GM12878 (cell line): ENCODE results near the gene VSIG10. TPM values are rescaled to one million over a fixed set of nuclear protein-coding genes. Genes with fewer than 3 reads are reported as not detected.

Experiments used
- ATAC-seq: fragments of 200-7000 bp; cut with Tn5 transposase; 3 replicates; pipeline ENCODE4 v1.9.1; 2020; ENCODE audit warnings: mild to moderate bottlenecking, moderate library complexity
- BruUV-seq: library from RNA; stranded (reverse); fragments of 400-500 nt; replicated peaks from 2 replicates; lab custom pipeline; 2021; lab: Mats Ljungman, UMichigan
- CTCF ChIA-PET: fragments of 300-600 bp; sonication (Branson Sonifier 250); formaldehyde crosslinking; extraction: SDS; loops from one replicate; lab custom pipeline; 2021; ENCODE audit warnings: inconsistent platforms; lab: Yijun Ruan, JAX
- POLR2A ChIA-PET: fragments of 350-600 bp; formaldehyde crosslinking; extraction: SDS; loops from one replicate; lab custom pipeline; 2021; ENCODE audit warnings: inconsistent platforms; lab: Charles Lee
- RAD21 ChIA-PET: fragments of 300-600 bp; sonication (Branson Sonifier 250); formaldehyde crosslinking; loops from one replicate; lab custom pipeline; 2023; ENCODE audit warnings: antibody characterized with exemption; ENCODE audit not compliant: unreplicated experiment; lab: Charles Lee
- SMC1A ChIA-PET: fragments of 300-600 bp; sonication (Branson Sonifier 250); formaldehyde crosslinking; loops from one replicate; lab custom pipeline; 2023; ENCODE audit not compliant: unreplicated experiment, uncharacterized antibody; lab: Charles Lee
- DNase-seq: peaks from one replicate; pipeline ENCODE4 v3.0.0-alpha.2; 2011; ENCODE audit warnings: low read depth, low spot score
- FAIRE-seq: peaks from 3 replicates; lab custom pipeline; 2011; peaks lifted over from hg19 to GRCh38; lab: Jason Lieb, UNC
- H2AFZ ChIP-seq: 2 replicates; pipeline ENCODE4 v1.6.0; 2011; ENCODE audit warnings: low read depth, low read length, control low read depth; ENCODE audit not compliant: control insufficient read depth
- H3K27ac ChIP-seq: 2 replicates; pipeline ENCODE4 v1.5.1; 2011; ENCODE audit warnings: control low read depth; ENCODE audit not compliant: control insufficient read depth, insufficient read depth
- H3K27me3 ChIP-seq, 2 experiments: replicated peaks in 1 of 2; 2 replicates each; pipeline versions ENCODE4 v1.6.0 to v1.6.1; 2011; ENCODE audit warnings: low read length in 1 of 2; ENCODE audit not compliant: control insufficient read depth in 2 of 2, insufficient read depth in 2 of 2
- H3K36me3 ChIP-seq, 2 experiments: 2 replicates each; pipeline ENCODE4 v1.5.1; 2011; ENCODE audit warnings: low read length in 1 of 2; ENCODE audit not compliant: control insufficient read depth in 2 of 2, insufficient read depth in 2 of 2
- H3K4me1 ChIP-seq: 2 replicates; pipeline ENCODE4 v1.6.1; 2011; ENCODE audit warnings: mild to moderate bottlenecking, low read length, moderate library complexity, mixed read lengths; ENCODE audit not compliant: control insufficient read depth, insufficient read depth
- H3K4me2 ChIP-seq: 2 replicates; pipeline ENCODE4 v1.6.0; 2011; ENCODE audit warnings: control low read depth; ENCODE audit not compliant: control insufficient read depth, insufficient read depth
- H3K4me3 ChIP-seq: fragments of 200-600 bp; sonication (generic); 2 replicates; pipeline ENCODE4 v1.5.1; 2016
- H3K79me2 ChIP-seq: 2 replicates; pipeline ENCODE4 v1.6.0; 2011; ENCODE audit warnings: low read length; ENCODE audit not compliant: control insufficient read depth, insufficient read depth
- H3K9ac ChIP-seq: 2 replicates; pipeline ENCODE4 v1.8.0; 2011; ENCODE audit warnings: low read length, control low read depth, mixed read lengths; ENCODE audit not compliant: control insufficient read depth, insufficient read depth
- H3K9me3 ChIP-seq: replicated peaks from 3 replicates; pipeline ENCODE4 v1.5.1; 2011; ENCODE audit warnings: mild to moderate bottlenecking, low read length; ENCODE audit not compliant: control insufficient read depth, insufficient read depth
- H4K20me1 ChIP-seq: 2 replicates; pipeline ENCODE4 v1.6.0; 2011; ENCODE audit not compliant: control insufficient read depth, insufficient read depth
- BHLHE40 ChIP-seq, 2 experiments: fragments of 450-650 bp in 1 of 2; IDR thresholded peaks; 2 replicates each; pipeline ENCODE4 v1.6.1; 2011 to 2017; ENCODE audit warnings: low read depth in 2 of 2, borderline replicate concordance in 1 of 2, improper control_type of control experiment in 1 of 2, low read length in 1 of 2, mild to moderate bottlenecking in 1 of 2
- CHD1 ChIP-seq: IDR thresholded peaks from 2 replicates; pipeline ENCODE4 v1.6.1; 2012; ENCODE audit warnings: low read depth, low read length, improper control_type of control experiment
- HDAC6 ChIP-seq: fragments of 200-600 bp; sonication (generic); IDR thresholded peaks from one replicate; pipeline ENCODE4 v1.8.0; 2017; ENCODE audit warnings: antibody characterized with exemption; ENCODE audit not compliant: unreplicated experiment
- JUND ChIP-seq: IDR thresholded peaks from 2 replicates; pipeline ENCODE4 v1.6.1; 2012; ENCODE audit warnings: low read depth, mild to moderate bottlenecking, low read length, improper control_type of control experiment, moderate library complexity
- NR2F1 ChIP-seq: fragments of 450-650 bp; conservative IDR thresholded peaks from 2 replicates; pipeline ENCODE4 v1.6.1; 2017; ENCODE audit warnings: mild to moderate bottlenecking
- SREBF1 ChIP-seq: IDR thresholded peaks from 2 replicates; pipeline ENCODE4 v1.6.1; 2012; ENCODE audit warnings: mild to moderate bottlenecking, low read length
- SREBF2 ChIP-seq: IDR thresholded peaks from 2 replicates; pipeline ENCODE4 v1.6.1; 2012; ENCODE audit warnings: mild to moderate bottlenecking, low read length
- YBX1 ChIP-seq: fragments of 450-650 bp; IDR thresholded peaks from 2 replicates; pipeline ENCODE4 v1.6.1; 2016; ENCODE audit warnings: antibody characterized with exemption
- ZNF24 ChIP-seq: fragments of 450-650 bp; IDR thresholded peaks from 2 replicates; pipeline ENCODE4 v1.6.1; 2017; ENCODE audit warnings: antibody characterized with exemption, mild to moderate bottlenecking
- WGBS: methylation state at CpG from one replicate; pipeline ENCODE4 v1.1.6; 2016; ENCODE audit warnings: low lambda C conversion rate; ENCODE audit not compliant: insufficient replicate concordance, insufficient coverage; ENCODE audit errors: missing lambda C conversion rate; 5-methylcytosine and 5-hydroxymethylcytosine counted together
- in situ Hi-C: fragments of 300-500 bp; cut with MboI; formaldehyde crosslinking; loops from 9 replicates; pipeline ENCODE4 v1.14.3; 2018; ENCODE audit warnings: mixed read lengths
- intact Hi-C: fragments of 100-400 bp; cut with micrococcal nuclease; formaldehyde crosslinking; loops from one replicate; pipeline ENCODE4 v1.14.2; 2022; ENCODE audit not compliant: unreplicated experiment
- polyA plus RNA-seq, 11 experiments: library from polyadenylated mRNA; depleted of rRNA in 4 of 11; unstranded in 6 of 11; stranded (reverse) in 5 of 11; fragments of >200 nt; fragmentation: Nextera tagmentation in 4 of 11; fragmentation: Illumina TruSeq in 1 of 11; extraction: Ambion mirVana in 4 of 11; extraction: Trizol in 1 of 11; gene quantifications; 1 replicate in 1 of 11; 2 replicates in 10 of 11; pipeline versions ENCODE4 v1.2.1 to v1.2.3, GENCODE V29; 2011 to 2016; ENCODE audit warnings: inconsistent platforms in 2 of 11, missing spikeins in 2 of 11, low read depth in 1 of 11
- total RNA-seq, 4 experiments: library from RNA; depleted of rRNA in 3 of 4; stranded (reverse); fragments of >200 nt in 3 of 4; fragmentation: Illumina TruSeq in 1 of 4; extraction: Trizol in 1 of 4; gene quantifications; 2 replicates each; pipeline versions ENCODE4 v1.2.1 to v1.2.3, GENCODE V29; 2013 to 2021
- TF ChIP-seq, protein P1 (sequence below): fragments of 150-350 bp; IDR thresholded peaks from 2 replicates; pipeline ENCODE4 v1.6.1; 2016; ENCODE audit warnings: low read depth, low read length
- TF ChIP-seq, protein P2 (sequence below): fragments of 450-650 bp; IDR thresholded peaks from 2 replicates; pipeline ENCODE4 v1.6.1; 2017; ENCODE audit warnings: mild to moderate bottlenecking, low read depth, inconsistent platforms; ENCODE audit not compliant: poor library complexity, severe bottlenecking
- TF ChIP-seq, protein P3 (sequence below): IDR thresholded peaks from 2 replicates; pipeline ENCODE4 v1.6.1; 2012; ENCODE audit warnings: improper control_type of control experiment, low read depth, low read length; ENCODE audit not compliant: insufficient replicate concordance

The VSIG10 gene
- total and polyA plus RNA-seq, 10 of the 15 experiments (the other 5 are each of a cell fraction or from before 2014, with no cell fraction given), result 3.4 to 10.2 (median 5.8) TPM

DNA sequence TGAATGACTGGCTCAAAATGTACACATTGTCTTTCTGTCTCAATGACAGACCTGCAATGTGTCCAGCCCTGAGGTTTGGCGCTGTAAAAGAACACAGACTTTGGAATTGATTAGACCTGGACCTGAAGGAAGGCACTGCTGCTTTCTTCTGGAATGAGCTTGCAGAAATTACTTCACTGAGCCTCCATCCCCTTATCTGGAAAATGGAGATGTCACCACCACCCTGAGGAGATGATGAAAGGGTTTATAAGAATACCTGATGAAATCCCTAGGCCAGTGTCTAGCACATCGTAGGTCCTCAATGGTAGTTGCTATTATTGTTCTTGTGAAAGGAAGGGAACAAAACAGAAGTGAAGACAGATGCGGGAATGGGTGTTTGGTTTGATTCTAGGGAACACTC, 33.2 kb downstream of the VSIG10 start:
- RAD21 ChIA-PET, result no interaction called here
- TF ChIP-seq SREBF2 (no peak), NR2F1 (no peak), ZNF24 (no peak), YBX1 (no peak), JUND (no peak), CHD1 (no peak), SREBF1 (no peak), HDAC6 (no peak), BHLHE40 (IDR thresholded peaks at IDR 0.05; ENCODE audit: borderline replicate concordance in 1 of 2, low read depth in 2 of 2, low read length in 1 of 2) (no peak)
- TF ChIP-seq, protein P1, sequence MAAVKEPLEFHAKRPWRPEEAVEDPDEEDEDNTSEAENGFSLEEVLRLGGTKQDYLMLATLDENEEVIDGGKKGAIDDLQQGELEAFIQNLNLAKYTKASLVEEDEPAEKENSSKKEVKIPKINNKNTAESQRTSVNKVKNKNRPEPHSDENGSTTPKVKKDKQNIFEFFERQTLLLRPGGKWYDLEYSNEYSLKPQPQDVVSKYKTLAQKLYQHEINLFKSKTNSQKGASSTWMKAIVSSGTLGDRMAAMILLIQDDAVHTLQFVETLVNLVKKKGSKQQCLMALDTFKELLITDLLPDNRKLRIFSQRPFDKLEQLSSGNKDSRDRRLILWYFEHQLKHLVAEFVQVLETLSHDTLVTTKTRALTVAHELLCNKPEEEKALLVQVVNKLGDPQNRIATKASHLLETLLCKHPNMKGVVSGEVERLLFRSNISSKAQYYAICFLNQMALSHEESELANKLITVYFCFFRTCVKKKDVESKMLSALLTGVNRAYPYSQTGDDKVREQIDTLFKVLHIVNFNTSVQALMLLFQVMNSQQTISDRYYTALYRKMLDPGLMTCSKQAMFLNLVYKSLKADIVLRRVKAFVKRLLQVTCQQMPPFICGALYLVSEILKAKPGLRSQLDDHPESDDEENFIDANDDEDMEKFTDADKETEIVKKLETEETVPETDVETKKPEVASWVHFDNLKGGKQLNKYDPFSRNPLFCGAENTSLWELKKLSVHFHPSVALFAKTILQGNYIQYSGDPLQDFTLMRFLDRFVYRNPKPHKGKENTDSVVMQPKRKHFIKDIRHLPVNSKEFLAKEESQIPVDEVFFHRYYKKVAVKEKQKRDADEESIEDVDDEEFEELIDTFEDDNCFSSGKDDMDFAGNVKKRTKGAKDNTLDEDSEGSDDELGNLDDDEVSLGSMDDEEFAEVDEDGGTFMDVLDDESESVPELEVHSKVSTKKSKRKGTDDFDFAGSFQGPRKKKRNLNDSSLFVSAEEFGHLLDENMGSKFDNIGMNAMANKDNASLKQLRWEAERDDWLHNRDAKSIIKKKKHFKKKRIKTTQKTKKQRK, result no peak
- TF ChIP-seq, protein P2, sequence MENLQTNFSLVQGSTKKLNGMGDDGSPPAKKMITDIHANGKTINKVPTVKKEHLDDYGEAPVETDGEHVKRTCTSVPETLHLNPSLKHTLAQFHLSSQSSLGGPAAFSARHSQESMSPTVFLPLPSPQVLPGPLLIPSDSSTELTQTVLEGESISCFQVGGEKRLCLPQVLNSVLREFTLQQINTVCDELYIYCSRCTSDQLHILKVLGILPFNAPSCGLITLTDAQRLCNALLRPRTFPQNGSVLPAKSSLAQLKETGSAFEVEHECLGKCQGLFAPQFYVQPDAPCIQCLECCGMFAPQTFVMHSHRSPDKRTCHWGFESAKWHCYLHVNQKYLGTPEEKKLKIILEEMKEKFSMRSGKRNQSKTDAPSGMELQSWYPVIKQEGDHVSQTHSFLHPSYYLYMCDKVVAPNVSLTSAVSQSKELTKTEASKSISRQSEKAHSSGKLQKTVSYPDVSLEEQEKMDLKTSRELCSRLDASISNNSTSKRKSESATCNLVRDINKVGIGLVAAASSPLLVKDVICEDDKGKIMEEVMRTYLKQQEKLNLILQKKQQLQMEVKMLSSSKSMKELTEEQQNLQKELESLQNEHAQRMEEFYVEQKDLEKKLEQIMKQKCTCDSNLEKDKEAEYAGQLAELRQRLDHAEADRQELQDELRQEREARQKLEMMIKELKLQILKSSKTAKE, result no peak
- TF ChIP-seq, protein P3, sequence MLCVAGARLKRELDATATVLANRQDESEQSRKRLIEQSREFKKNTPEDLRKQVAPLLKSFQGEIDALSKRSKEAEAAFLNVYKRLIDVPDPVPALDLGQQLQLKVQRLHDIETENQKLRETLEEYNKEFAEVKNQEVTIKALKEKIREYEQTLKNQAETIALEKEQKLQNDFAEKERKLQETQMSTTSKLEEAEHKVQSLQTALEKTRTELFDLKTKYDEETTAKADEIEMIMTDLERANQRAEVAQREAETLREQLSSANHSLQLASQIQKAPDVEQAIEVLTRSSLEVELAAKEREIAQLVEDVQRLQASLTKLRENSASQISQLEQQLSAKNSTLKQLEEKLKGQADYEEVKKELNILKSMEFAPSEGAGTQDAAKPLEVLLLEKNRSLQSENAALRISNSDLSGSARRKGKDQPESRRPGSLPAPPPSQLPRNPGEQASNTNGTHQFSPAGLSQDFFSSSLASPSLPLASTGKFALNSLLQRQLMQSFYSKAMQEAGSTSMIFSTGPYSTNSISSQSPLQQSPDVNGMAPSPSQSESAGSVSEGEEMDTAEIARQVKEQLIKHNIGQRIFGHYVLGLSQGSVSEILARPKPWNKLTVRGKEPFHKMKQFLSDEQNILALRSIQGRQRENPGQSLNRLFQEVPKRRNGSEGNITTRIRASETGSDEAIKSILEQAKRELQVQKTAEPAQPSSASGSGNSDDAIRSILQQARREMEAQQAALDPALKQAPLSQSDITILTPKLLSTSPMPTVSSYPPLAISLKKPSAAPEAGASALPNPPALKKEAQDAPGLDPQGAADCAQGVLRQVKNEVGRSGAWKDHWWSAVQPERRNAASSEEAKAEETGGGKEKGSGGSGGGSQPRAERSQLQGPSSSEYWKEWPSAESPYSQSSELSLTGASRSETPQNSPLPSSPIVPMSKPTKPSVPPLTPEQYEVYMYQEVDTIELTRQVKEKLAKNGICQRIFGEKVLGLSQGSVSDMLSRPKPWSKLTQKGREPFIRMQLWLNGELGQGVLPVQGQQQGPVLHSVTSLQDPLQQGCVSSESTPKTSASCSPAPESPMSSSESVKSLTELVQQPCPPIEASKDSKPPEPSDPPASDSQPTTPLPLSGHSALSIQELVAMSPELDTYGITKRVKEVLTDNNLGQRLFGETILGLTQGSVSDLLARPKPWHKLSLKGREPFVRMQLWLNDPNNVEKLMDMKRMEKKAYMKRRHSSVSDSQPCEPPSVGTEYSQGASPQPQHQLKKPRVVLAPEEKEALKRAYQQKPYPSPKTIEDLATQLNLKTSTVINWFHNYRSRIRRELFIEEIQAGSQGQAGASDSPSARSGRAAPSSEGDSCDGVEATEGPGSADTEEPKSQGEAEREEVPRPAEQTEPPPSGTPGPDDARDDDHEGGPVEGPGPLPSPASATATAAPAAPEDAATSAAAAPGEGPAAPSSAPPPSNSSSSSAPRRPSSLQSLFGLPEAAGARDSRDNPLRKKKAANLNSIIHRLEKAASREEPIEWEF, result no peak
- no peak overlapping the region for H3K4me2 ChIP-seq
- SMC1A ChIA-PET, result no interaction called here
- DNase-seq (no peak), ATAC-seq (no peak), FAIRE-seq (no peak)
- H2AFZ ChIP-seq, result no peak overlapping the region
- H3K79me2 ChIP-seq, result no peaks in the 10 kb centered on the region
- H3K9me3 ChIP-seq, result no peaks in the 10 kb centered on the region
- no TSS peak for BruUV-seq
- H4K20me1 ChIP-seq, result no peaks in the 10 kb centered on the region
- H3K27ac ChIP-seq, result no peak overlapping the region
- no peak overlapping the region for H3K4me3 ChIP-seq
- WGBS, result 57% methylated on average over 3 of the region's 3 CpGs
- in situ Hi-C loops (no loop called here), intact Hi-C loops (no loop called here)
- H3K27me3 ChIP-seq, result no peaks in the 10 kb centered on the region
- no peak overlapping the region for H3K9ac ChIP-seq
- no peaks in the 10 kb centered on the region for H3K36me3 ChIP-seq
- no peaks in the 10 kb centered on the region for H3K4me1 ChIP-seq
- POLR2A ChIA-PET, result interaction anchor here (0.6 to 0.7 kb wide), 2 partner anchors 11 to 100 kb away, joined by 3 to 4 read pairs; no protein-coding TSS in a partner anchor
- CTCF ChIA-PET, result no interaction called here
